HepG2 (cell line): ENCODE results near the gene SLC38A2. TPM values are rescaled to one million over a fixed set of nuclear protein-coding genes. Genes with fewer than 3 reads are reported as not detected.

Source experiments
- ASH2L ChIP-seq: fragments of 300-600, 200-600 bp; sonication (generic); IDR thresholded peaks from 2 replicates; pipeline ENCODE4 v1.7.0; 2017; ENCODE audit warnings: low read depth, mild to moderate bottlenecking, moderate library complexity, mixed read lengths, low read length; ENCODE audit not compliant: insufficient read length
- CCDC6 ChIP-seq: sonication (generic); formaldehyde crosslinking; IDR thresholded peaks from 2 replicates; pipeline ENCODE4 v1.8.1; 2022; ENCODE audit warnings: mild to moderate bottlenecking, missing genetic modification reagents, moderate library complexity
- CEBPG ChIP-seq: IDR thresholded peaks from 2 replicates; pipeline ENCODE4 v1.6.1; 2016
- DRAP1 ChIP-seq: IDR thresholded peaks from 2 replicates; pipeline ENCODE4 v1.6.1; 2016; ENCODE audit warnings: missing genetic modification reagents, missing compliant biosample characterization
- KIAA2018 ChIP-seq: sonication (generic); formaldehyde crosslinking; IDR thresholded peaks from 2 replicates; pipeline ENCODE4 v1.5.0; 2020; ENCODE audit warnings: mild to moderate bottlenecking, missing genetic modification reagents, borderline replicate concordance
- PHF21A ChIP-seq: sonication (generic); formaldehyde crosslinking; IDR thresholded peaks from 2 replicates; pipeline ENCODE4 v1.5.0; 2020; ENCODE audit warnings: mild to moderate bottlenecking, missing genetic modification reagents
- SALL1 ChIP-seq: sonication (generic); formaldehyde crosslinking; IDR thresholded peaks from 2 replicates; pipeline ENCODE4 v1.8.0; 2022; ENCODE audit warnings: mild to moderate bottlenecking, missing genetic modification reagents
- ZBTB33 ChIP-seq: sonication (generic); formaldehyde crosslinking; IDR thresholded peaks from 2 replicates; pipeline ENCODE4 v1.4.0; 2020; ENCODE audit warnings: missing genetic modification reagents
- ZNF549 ChIP-seq: sonication (generic); formaldehyde crosslinking; IDR thresholded peaks from 2 replicates; pipeline ENCODE4 v1.5.0; 2020; ENCODE audit warnings: missing genetic modification reagents
- ZNF646 ChIP-seq: sonication (generic); formaldehyde crosslinking; IDR thresholded peaks from 2 replicates; pipeline ENCODE4 v1.9.0; 2021; ENCODE audit warnings: mild to moderate bottlenecking, missing genetic modification reagents
- ZNF713 ChIP-seq: sonication (generic); formaldehyde crosslinking; IDR thresholded peaks from 2 replicates; pipeline ENCODE4 v1.4.0; 2020; ENCODE audit warnings: mild to moderate bottlenecking, missing genetic modification reagents
- ZNF777 ChIP-seq: sonication (generic); formaldehyde crosslinking; IDR thresholded peaks from 2 replicates; pipeline ENCODE4 v1.4.0; 2020; ENCODE audit warnings: missing genetic modification reagents
- ZNF790 ChIP-seq: sonication (generic); formaldehyde crosslinking; IDR thresholded peaks from 2 replicates; pipeline ENCODE4 v1.8.0; 2022; ENCODE audit warnings: missing genetic modification reagents, mild to moderate bottlenecking, borderline replicate concordance
- polyA plus RNA-seq, 8 experiments: library from polyadenylated mRNA; depleted of rRNA in 3 of 8; stranded (reverse) in 7 of 8; unstranded in 1 of 8; fragments of >200 nt; fragmentation: Illumina TruSeq in 4 of 8; extraction: Trizol in 4 of 8; gene quantifications; 2 replicates each; pipeline versions ENCODE4 v1.2.1 to v1.2.3, GENCODE V29; 2011 to 2016; ENCODE audit warnings: low read depth in 4 of 8, missing spikeins in 1 of 8, mixed read lengths in 1 of 8; ENCODE audit not compliant: insufficient read depth in 1 of 8
- total RNA-seq, 5 experiments: library from RNA; depleted of rRNA; stranded (reverse); fragments of >200 nt; fragmentation: Illumina TruSeq; extraction: Trizol; gene quantifications; 2 replicates each; pipeline ENCODE4 v1.2.3, GENCODE V29; 2016; ENCODE audit warnings: low read depth in 1 of 5

SLC38A2 gene
- total and polyA plus RNA-seq, 2 of the 13 experiments (the other 11 are each of a cell fraction or from before 2014, with no cell fraction given): 368 to 880 TPM

GRCh38 chr12:46390881-46391280, 18.3 kb upstream of the SLC38A2 start (continued):
- TF ChIP-seq ZNF646 (no peak), CCDC6 (no peak), DRAP1 (CRISPR knock-in tag) (no peak), KIAA2018 (CRISPR knock-in tag) (no peak), CEBPG (CRISPR knock-in tag) (no peak), ZNF713 (no peak), ZNF549 (CRISPR knock-in tag) (no peak), ASH2L (no peak), ZNF790 (no peak), ZNF777 (CRISPR knock-in tag) (no peak), ZBTB33 (CRISPR knock-in tag) (0 out of 2 replicates have a peak, but pooled peaks have one; percentile 13), SALL1 (CRISPR knock-in tag) (peak; percentile 28; the same call in 1 of the 2 replicates), PHF21A (CRISPR knock-in tag) (0 out of 2 replicates have a peak, but pooled peaks have one; percentile 20)
